ENCODE measurements around the gene CAMK4.

The CAMK4 gene

DNA sequence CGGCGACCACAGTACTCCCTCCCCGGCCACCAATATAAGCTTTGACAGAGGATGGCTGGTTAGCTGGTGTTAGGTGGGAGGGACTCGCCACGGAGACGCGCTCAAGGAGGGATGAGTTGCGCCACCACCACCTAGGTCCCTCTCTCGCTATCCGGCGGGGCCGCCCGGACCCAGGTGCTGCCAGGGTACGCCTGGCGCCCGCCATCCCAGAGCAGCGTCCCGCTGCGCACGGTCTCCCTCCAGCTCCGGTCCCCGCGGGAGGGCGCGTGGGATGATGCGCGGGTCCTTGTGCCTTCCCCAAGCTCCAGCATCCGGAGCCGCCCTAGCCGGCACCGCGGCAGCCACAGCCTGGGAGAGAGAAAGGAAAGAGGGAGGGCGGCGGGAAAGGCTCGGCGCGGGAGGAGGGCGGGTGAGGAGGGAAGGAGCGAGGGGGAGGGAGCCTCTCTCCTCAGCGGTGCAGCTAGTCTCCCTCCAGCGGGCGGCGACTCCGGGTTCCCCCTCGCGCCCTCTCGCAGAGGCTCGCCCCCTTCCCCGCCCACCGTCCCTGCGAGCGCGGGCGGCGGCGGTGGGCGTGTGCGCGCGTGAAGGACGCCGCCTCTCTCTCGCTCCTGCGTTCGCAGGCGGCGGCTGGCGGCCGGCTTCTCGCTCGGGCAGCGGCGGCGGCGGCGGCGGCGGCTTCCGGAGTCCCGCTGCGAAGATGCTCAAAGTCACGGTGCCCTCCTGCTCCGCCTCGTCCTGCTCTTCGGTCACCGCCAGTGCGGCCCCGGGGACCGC, at the start of gene CAMK4:
TSS of gene CAMK4 (plus strand) at position 598 of the 774 bp plus-strand sequence. CDS start at position 698, 100 bp downstream.
- POLR2A ChIA-PET, result interaction anchor here (1.0 to 1.5 kb wide), 3 partner anchors 26 to 288 kb away, joined by 3 to 4 read pairs (median 4); partner anchors contain the start of gene STARD4
- peak; percentile 58; the same call in 1 of the 2 replicates for TF ChIP-seq CTBP1 (IDR thresholded peaks at IDR 0.05; ENCODE audit: borderline replicate concordance)
- TF ChIP-seq, protein P1, sequence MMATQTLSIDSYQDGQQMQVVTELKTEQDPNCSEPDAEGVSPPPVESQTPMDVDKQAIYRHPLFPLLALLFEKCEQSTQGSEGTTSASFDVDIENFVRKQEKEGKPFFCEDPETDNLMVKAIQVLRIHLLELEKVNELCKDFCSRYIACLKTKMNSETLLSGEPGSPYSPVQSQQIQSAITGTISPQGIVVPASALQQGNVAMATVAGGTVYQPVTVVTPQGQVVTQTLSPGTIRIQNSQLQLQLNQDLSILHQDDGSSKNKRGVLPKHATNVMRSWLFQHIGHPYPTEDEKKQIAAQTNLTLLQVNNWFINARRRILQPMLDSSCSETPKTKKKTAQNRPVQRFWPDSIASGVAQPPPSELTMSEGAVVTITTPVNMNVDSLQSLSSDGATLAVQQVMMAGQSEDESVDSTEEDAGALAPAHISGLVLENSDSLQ (IDR thresholded peaks at IDR 0.05), result no peak

DNA sequence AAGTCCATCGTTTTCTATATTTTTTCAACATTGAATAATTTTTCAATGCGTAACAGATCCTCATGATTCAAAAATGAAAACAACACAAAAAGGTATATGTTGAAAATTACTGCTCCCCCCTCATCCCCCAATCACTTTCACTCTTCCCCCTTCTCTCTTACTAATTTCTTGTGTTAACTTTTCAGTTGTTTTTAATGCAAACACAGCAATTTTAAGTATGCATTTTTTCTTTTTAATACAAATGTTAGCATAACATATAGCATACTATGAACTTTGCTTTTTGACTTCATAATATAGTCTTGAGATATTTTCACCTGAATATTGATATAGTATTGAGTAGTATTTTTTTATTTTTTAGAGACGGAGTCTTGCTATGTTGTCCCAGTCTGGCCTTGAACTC, 41.1 kb upstream of the CAMK4 start:
- POLR2A ChIA-PET, result no interaction called here
- DNase-seq (ENCODE audit: extremely low spot score), result no peak
- CTCF ChIA-PET, result no interaction called here
- no peak for TF ChIP-seq NFRKB (IDR thresholded peaks at IDR 0.05)
- TF ChIP-seq CTBP1 (IDR thresholded peaks at IDR 0.05; ENCODE audit: borderline replicate concordance), result no peak
- TF ChIP-seq FOXK2 (IDR thresholded peaks at IDR 0.05), result no peak
- no peak for TF ChIP-seq ZNF384 (IDR thresholded peaks at IDR 0.05)
- no peak for TF ChIP-seq FOXM1 (IDR thresholded peaks at IDR 0.05; ENCODE audit: borderline replicate concordance)
- TF ChIP-seq BHLHE40 (IDR thresholded peaks at IDR 0.05; ENCODE audit: borderline replicate concordance), result no peak
- TF ChIP-seq HDGF (IDR thresholded peaks at IDR 0.05; ENCODE audit: borderline replicate concordance), result no peak
- no peak for TF ChIP-seq ELF4 (IDR thresholded peaks at IDR 0.05)
- TF ChIP-seq LEF1 (IDR thresholded peaks at IDR 0.05; ENCODE audit: borderline replicate concordance), result no peak
- TF ChIP-seq SUZ12 (IDR thresholded peaks at IDR 0.05), result no peak
- no peak for TF ChIP-seq SP1 (IDR thresholded peaks at IDR 0.05)
- TF ChIP-seq FOXA1 (IDR thresholded peaks at IDR 0.05), result no peak
- TF ChIP-seq L3MBTL2 (conservative IDR thresholded peaks at IDR 0.05), result no peak
- TF ChIP-seq, protein P1 (IDR thresholded peaks at IDR 0.05), result no peak
- TF ChIP-seq TARDBP (IDR thresholded peaks at IDR 0.05), result no peak
- no peak for TF ChIP-seq ARNT (IDR thresholded peaks at IDR 0.05)

More for the DNA sequence above, at the start of gene CAMK4:
- DNase-seq (ENCODE audit: extremely low spot score), result peak; percentile 83
- CTCF ChIA-PET, result no interaction called here

DNA sequence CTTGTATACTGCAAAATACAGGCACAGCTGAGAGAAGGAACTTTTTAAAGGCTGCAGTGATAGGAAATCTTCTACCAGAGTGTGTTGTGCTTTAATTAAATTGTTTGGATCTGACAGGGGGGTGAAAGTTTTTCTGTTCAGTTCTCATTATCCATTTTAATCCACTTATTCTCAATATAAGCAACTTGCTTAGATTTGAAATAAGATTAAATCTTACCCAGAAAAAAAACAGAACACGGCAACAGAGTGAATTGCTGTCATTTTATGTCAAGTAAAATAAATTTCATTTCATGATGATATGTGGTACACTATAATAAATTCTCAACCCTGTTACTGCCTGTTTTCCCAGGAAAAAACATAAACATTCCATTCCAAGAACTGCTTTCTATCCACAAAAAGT, 37.1 kb upstream of the CAMK4 start:
- DNase-seq (ENCODE audit: extremely low spot score), result no peak
- CTCF ChIA-PET, result no interaction called here
- TF ChIP-seq LEF1 (IDR thresholded peaks at IDR 0.05; ENCODE audit: borderline replicate concordance) (no peak), SUZ12 (IDR thresholded peaks at IDR 0.05) (no peak), ELF4 (IDR thresholded peaks at IDR 0.05) (no peak), TARDBP (IDR thresholded peaks at IDR 0.05) (no peak), FOXM1 (IDR thresholded peaks at IDR 0.05; ENCODE audit: borderline replicate concordance) (no peak), NFRKB (IDR thresholded peaks at IDR 0.05) (no peak), BHLHE40 (IDR thresholded peaks at IDR 0.05; ENCODE audit: borderline replicate concordance) (no peak)
- POLR2A ChIA-PET, result no interaction called here

DNA sequence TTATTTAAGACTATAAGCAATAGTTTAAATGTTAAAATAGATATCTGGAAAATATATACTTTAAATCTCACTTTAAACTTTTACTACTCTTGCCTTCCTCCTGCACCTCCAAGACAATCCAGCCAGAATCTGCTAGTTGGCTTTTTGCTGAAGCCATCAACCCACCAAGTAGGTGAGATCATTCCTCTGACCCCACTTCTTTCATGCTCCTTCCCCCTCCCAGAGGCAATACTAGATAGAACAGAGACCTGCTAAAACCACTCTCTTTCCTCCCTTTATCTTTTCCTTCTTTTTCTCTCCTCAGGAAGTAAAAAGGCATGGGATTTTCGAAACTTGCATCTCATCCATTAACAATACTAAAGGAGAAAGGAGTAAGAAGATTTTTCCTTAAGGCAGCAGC, 30.1 kb upstream of the CAMK4 start:
- no peak for DNase-seq (ENCODE audit: extremely low spot score)
- no peak for TF ChIP-seq FOXM1 (IDR thresholded peaks at IDR 0.05; ENCODE audit: borderline replicate concordance)
- TF ChIP-seq LEF1 (IDR thresholded peaks at IDR 0.05; ENCODE audit: borderline replicate concordance), result no peak
- no peak for TF ChIP-seq CTBP1 (IDR thresholded peaks at IDR 0.05; ENCODE audit: borderline replicate concordance)
- no peak for TF ChIP-seq ELF4 (IDR thresholded peaks at IDR 0.05)
- no peak for TF ChIP-seq TARDBP (IDR thresholded peaks at IDR 0.05)
- TF ChIP-seq L3MBTL2 (conservative IDR thresholded peaks at IDR 0.05), result no peak
- TF ChIP-seq SP1 (IDR thresholded peaks at IDR 0.05), result no peak
- TF ChIP-seq SUZ12 (IDR thresholded peaks at IDR 0.05), result no peak
- TF ChIP-seq NFRKB (IDR thresholded peaks at IDR 0.05), result no peak
- TF ChIP-seq, protein P1 (IDR thresholded peaks at IDR 0.05), result no peak
- TF ChIP-seq BHLHE40 (IDR thresholded peaks at IDR 0.05; ENCODE audit: borderline replicate concordance), result no peak
- TF ChIP-seq HDGF (IDR thresholded peaks at IDR 0.05; ENCODE audit: borderline replicate concordance), result no peak
- no peak for TF ChIP-seq ZNF384 (IDR thresholded peaks at IDR 0.05)
- no peak for TF ChIP-seq ARNT (IDR thresholded peaks at IDR 0.05)
- TF ChIP-seq FOXK2 (IDR thresholded peaks at IDR 0.05), result no peak
- no peak for TF ChIP-seq FOXA1 (IDR thresholded peaks at IDR 0.05)
- ChIA-PET POLR2A (no interaction called here), CTCF (no interaction called here)

DNA sequence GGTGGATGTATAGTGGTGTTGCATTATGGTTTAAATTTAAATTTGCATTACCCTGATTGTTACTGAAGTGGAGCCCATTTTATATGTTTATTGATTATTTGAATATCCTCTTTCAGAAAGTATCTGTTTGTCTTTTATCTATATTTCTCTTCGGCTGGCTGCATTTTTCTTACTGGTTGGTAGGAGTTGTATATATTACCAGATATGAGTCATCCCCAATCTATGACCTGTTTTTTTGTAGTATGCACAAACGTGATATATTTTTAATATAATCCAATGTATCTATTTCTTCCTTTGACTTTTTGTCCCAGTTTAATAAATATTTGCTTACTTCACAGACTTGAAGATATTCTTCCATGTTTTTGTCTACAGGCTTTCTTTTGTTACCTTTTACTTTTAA, 29.3 kb upstream of the CAMK4 start:
- POLR2A ChIA-PET, result no interaction called here
- CTCF ChIA-PET, result no interaction called here
- TF ChIP-seq BHLHE40 (IDR thresholded peaks at IDR 0.05; ENCODE audit: borderline replicate concordance) (no peak), SP1 (IDR thresholded peaks at IDR 0.05) (no peak), FOXM1 (IDR thresholded peaks at IDR 0.05; ENCODE audit: borderline replicate concordance) (no peak), TARDBP (IDR thresholded peaks at IDR 0.05) (no peak), FOXK2 (IDR thresholded peaks at IDR 0.05) (no peak), ELF4 (IDR thresholded peaks at IDR 0.05) (no peak), FOXA1 (IDR thresholded peaks at IDR 0.05) (no peak), HDGF (IDR thresholded peaks at IDR 0.05; ENCODE audit: borderline replicate concordance) (no peak), NFRKB (IDR thresholded peaks at IDR 0.05) (no peak), L3MBTL2 (conservative IDR thresholded peaks at IDR 0.05) (no peak), ARNT (IDR thresholded peaks at IDR 0.05) (no peak), CTBP1 (IDR thresholded peaks at IDR 0.05; ENCODE audit: borderline replicate concordance) (no peak), LEF1 (IDR thresholded peaks at IDR 0.05; ENCODE audit: borderline replicate concordance) (no peak), SUZ12 (IDR thresholded peaks at IDR 0.05) (no peak), ZNF384 (IDR thresholded peaks at IDR 0.05) (no peak)
- TF ChIP-seq, protein P1 (IDR thresholded peaks at IDR 0.05), result no peak
- DNase-seq (ENCODE audit: extremely low spot score), result no peak

All from HEK293T (cell line).